ENCODE data around the gene GTF2H3.
"Not testable (repeated sequence)": the region's sequence is repeated elsewhere in the genome, so short reads cannot be mapped to it uniquely, and the experiment has no call there.

The GTF2H3 gene

DNA sequence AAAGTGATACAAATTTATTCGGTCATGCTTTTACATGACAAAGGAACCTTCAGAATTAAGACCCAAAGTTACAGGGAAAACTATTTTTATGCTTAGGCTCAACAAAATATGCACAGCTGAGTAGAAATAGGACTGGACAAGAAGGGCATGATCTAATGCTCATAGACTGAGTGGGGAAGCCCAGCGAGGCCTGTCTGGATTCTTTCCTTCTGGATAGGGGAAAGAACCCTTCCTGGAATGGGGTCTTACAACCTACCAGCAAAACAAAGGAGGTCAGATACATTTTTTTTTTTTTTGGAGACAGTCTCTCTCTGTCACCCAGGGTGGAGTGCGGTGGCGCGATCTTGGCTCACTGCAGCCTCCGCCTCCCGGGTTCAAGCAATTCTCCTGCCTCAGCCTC, 33.9 kb upstream of the GTF2H3 start:
- no peak overlapping the region for H3K4me3 ChIP-seq

DNA sequence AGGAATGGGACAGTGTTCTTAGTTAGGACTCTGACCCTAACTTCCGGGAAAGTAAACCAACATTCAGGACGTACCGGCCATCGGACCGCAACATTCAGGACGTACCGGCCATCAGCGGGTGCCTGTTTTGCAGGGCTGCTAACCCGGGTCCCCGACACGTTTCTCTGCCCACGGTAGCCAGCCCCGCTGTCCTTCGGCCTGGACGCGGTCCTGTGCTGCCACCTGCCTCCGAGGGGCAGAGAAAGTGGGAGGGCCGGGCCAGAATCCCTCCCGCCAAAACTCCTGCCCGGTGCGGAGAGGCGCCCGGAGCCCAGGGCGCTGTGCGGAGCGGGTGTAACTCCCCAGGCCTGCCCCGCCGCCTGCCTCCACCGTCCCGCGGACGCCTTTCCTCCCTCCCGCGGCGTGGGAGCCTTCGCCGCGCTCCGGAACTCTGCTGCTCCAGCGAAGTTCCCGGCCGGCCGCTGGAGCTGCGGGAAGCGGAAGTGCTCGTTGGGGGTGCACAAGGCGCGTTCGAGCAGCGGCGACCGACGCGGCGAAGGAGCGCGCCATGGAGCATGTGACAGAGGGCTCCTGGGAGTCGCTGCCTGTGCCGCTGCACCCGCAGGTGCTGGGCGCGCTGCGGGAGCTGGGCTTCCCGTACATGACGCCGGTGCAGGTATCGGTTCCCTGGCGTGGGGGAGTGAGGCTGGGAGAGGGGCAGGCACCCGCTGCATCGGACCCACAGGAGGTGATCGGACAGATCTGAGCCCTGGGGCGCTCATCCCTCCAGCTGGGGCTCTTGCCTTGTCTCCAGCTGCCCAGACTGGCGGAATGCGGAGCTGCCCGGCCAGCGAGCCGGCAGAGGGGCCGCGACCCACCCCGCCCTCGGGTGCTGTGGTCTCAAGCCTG, 31.8 kb upstream of the GTF2H3 start, which contains the start of gene DDX55:
DDX55 (plus strand) TSS at position 498 of the 888 bp plus-strand sequence; CDS start at position 548, 50 bp downstream.
- Histone ChIP-seq H3K4me3 (peak within 1 kb of the TSS; percentile 91), H3K27ac (peak within 1 kb of the TSS; percentile 75 to 86)
- peak; percentile 88 for DNase-seq (ENCODE audit: low spot score)
- TF ChIP-seq, protein P1, sequence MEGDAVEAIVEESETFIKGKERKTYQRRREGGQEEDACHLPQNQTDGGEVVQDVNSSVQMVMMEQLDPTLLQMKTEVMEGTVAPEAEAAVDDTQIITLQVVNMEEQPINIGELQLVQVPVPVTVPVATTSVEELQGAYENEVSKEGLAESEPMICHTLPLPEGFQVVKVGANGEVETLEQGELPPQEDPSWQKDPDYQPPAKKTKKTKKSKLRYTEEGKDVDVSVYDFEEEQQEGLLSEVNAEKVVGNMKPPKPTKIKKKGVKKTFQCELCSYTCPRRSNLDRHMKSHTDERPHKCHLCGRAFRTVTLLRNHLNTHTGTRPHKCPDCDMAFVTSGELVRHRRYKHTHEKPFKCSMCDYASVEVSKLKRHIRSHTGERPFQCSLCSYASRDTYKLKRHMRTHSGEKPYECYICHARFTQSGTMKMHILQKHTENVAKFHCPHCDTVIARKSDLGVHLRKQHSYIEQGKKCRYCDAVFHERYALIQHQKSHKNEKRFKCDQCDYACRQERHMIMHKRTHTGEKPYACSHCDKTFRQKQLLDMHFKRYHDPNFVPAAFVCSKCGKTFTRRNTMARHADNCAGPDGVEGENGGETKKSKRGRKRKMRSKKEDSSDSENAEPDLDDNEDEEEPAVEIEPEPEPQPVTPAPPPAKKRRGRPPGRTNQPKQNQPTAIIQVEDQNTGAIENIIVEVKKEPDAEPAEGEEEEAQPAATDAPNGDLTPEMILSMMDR (IDR thresholded peaks at IDR 0.05) = peak; percentile 39

More for the DNA sequence above, 33.9 kb upstream of the GTF2H3 start:
- no peak for DNase-seq (ENCODE audit: low spot score)
- TF ChIP-seq, protein P1 (IDR thresholded peaks at IDR 0.05) = no peak
- no peak overlapping the region for H3K27ac ChIP-seq

DNA sequence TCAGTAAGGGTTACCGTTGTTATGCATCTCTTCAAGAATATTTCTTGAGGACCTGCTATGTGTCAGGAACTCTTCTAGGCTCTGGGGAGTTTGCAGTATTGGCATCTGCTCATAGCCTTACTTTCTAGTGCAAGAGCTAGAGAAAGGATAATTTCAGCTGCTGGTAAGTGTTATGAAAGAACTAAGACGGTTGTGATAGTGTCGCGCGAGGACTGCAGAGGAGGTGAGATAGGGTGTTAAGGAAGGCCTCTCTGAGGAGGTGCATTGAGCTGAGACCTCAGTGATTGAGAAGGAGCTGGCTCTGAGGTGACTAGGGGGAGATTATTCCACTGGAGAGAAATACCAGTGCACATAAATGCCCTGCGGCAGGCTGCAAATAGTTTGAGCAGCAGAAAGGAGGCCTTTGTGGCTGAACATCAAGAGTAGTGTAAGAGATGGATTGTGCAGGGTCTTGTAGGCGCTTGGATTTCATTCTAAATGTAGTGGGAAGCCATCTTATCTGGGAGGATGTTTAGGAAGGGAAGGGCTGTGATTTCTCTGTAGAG, 30.9 kb upstream of the GTF2H3 start:
- DNase-seq (ENCODE audit: low spot score) = no peak

DNA sequence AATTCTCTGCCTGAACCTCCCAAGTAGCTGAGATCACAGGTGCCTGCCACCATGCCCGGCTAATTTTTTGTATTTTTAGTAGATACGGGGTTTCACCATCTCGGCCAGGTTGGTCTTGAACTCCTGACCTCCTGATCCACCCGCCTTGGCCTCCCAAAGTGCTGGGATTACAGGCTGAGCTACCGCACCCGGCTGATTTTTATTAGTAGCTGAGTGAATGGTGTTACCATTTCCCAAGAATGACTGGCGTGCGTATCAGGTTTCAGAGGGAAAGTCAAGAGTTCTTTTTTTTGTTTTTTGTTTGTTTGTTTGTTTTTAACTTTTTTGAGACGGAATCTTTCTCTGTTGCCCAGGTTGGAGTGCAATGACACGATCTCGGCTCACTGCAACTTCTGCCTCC, 30.1 kb upstream of the GTF2H3 start:
- not testable (repeated sequence) for H3K27ac ChIP-seq; DNase-seq (ENCODE audit: low spot score); H3K4me3 ChIP-seq

More for the DNA sequence above, 30.9 kb upstream of the GTF2H3 start:
- Histone ChIP-seq H3K4me3 (peak overlapping the region; percentile 91), H3K27ac (peak overlapping the region in 1 of 2 donors; percentile 75)
- TF ChIP-seq, protein P1 (IDR thresholded peaks at IDR 0.05) = no peak

DNA sequence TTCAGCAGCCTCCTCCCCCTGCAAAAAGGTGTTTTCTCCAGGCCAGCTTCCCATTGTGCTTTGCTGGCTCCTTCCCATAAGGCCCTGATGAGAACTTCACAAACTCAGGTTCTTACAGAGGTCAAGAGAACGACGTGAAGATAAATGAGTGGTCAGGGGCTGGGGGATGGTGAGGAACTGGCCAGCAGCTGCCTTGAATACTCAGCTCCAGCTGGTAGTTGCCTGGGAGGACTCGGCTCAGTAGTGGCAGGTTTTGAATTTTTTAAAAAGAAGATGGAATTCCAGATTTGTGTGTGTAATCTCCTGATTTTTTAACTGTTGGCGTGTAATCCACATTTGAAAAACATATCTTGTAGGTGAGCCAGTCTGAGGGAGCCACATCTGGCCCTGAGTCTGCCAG, 25.9 kb upstream of the GTF2H3 start:
- H3K4me3 ChIP-seq = no peak overlapping the region
- DNase-seq (ENCODE audit: low spot score) = no peak
- H3K27ac ChIP-seq = no peak overlapping the region
- TF ChIP-seq, protein P1 (IDR thresholded peaks at IDR 0.05) = no peak

DNA sequence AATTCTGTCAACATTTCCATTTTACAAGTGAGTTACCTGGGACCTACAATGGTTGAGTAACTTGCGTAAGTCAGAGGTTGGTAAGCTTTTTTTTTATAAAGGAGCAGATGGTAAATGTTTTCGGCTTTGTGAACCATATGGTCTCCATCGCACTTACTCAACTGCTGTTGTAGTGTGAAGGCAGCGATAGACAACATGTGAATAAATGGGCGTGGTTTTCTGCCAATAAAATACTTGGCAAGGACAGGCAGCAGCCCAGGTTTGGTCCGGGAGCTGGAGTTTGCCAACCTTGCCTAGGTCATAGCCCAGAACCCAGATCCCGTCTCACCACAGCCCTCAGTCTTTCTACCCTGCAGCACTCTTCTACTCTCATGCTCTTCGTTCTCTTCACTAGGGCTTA, 25.4 kb upstream of the GTF2H3 start:
- DNase-seq (ENCODE audit: low spot score) = no peak
- no peak overlapping the region for H3K4me3 ChIP-seq
- H3K27ac ChIP-seq = no peak overlapping the region
- TF ChIP-seq, protein P1 (IDR thresholded peaks at IDR 0.05) = no peak

DNA sequence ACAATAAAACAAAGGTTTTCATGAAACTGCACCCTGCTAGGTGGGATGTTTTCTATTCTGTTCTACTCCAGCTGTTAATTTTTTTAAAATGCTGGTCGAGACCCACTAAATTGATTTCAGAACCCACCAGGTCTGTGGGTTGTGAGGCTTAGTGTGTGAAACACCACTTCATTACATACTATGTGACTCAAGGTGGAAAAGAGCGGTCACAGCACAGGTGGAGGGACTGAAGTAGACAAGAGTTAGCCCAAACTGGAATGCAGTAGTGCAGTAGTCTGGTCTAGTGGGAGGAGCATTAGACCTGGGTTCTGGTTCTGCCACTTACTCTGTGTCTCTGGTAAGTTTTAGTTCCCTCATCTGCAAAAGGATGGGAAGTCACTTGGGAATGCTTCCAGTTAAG, 19.5 kb upstream of the GTF2H3 start:
- DNase-seq (ENCODE audit: low spot score) = no peak
- Histone ChIP-seq H3K27ac (no peak overlapping the region), H3K4me3 (no peak overlapping the region)
- TF ChIP-seq, protein P1 (IDR thresholded peaks at IDR 0.05) = no peak

Data from coronary artery (tissue), 2 donors.